HEK293 (cell line): ENCODE measurements around the gene FAM83E.

ENCODE experiments used
- AEBP2 ChIP-seq: fragments of 450-650 bp; formaldehyde crosslinking; IDR thresholded peaks from 2 replicates; pipeline ENCODE4 v1.5.1; 2016; ENCODE audit warnings: missing biosample characterization, missing genetic modification characterization, borderline replicate concordance
- BCL11B ChIP-seq: fragments of 450-650 bp; formaldehyde crosslinking; IDR thresholded peaks from 2 replicates; pipeline ENCODE4 v1.5.1; 2016; ENCODE audit warnings: low read depth, missing biosample characterization, missing genetic modification characterization
- KLF1 ChIP-seq: fragments of 450-650 bp; formaldehyde crosslinking; IDR thresholded peaks from 2 replicates; pipeline ENCODE4 v1.5.1; 2016; ENCODE audit warnings: missing biosample characterization, missing genetic modification characterization
- MEIS1 ChIP-seq: sonication (generic); formaldehyde crosslinking; IDR thresholded peaks from 2 replicates; pipeline ENCODE4 v1.8.1; 2022; ENCODE audit warnings: missing genetic modification reagents, mild to moderate bottlenecking, borderline replicate concordance
- MZF1 ChIP-seq: fragments of 450-650 bp; formaldehyde crosslinking; IDR thresholded peaks from 2 replicates; pipeline ENCODE4 v1.5.1; 2017; ENCODE audit warnings: missing biosample characterization, missing genetic modification characterization, borderline replicate concordance
- OVOL3 ChIP-seq: fragments of 450-650 bp; formaldehyde crosslinking; IDR thresholded peaks from 2 replicates; pipeline ENCODE4 v1.5.1; 2016; ENCODE audit warnings: missing biosample characterization, missing genetic modification characterization
- TCF7L2 ChIP-seq: IDR thresholded peaks from 2 replicates; pipeline ENCODE4 v1.6.1; 2011; ENCODE audit warnings: low read depth, mild to moderate bottlenecking, inconsistent platforms, low read length, moderate library complexity, borderline replicate concordance
- ZBTB8A ChIP-seq: fragments of 450-650 bp; formaldehyde crosslinking; IDR thresholded peaks from 2 replicates; pipeline ENCODE4 v1.5.1; 2016; ENCODE audit warnings: missing biosample characterization, missing genetic modification characterization
- ZFP41 ChIP-seq: fragments of 450-650 bp; formaldehyde crosslinking; IDR thresholded peaks from 2 replicates; pipeline ENCODE4 v1.5.1; 2016; ENCODE audit warnings: missing biosample characterization, missing genetic modification characterization, borderline replicate concordance
- ZNF114 ChIP-seq: fragments of 450-650 bp; formaldehyde crosslinking; IDR thresholded peaks from 2 replicates; pipeline ENCODE4 v1.5.0; 2017; ENCODE audit warnings: missing biosample characterization, missing genetic modification characterization
- ZNF132 ChIP-seq: fragments of 450-650 bp; formaldehyde crosslinking; IDR thresholded peaks from 2 replicates; pipeline ENCODE4 v1.5.1; 2017; ENCODE audit warnings: missing biosample characterization, missing genetic modification characterization, borderline replicate concordance
- ZNF155 ChIP-seq: fragments of 450-650 bp; formaldehyde crosslinking; IDR thresholded peaks from 2 replicates; pipeline ENCODE4 v1.5.1; 2016; ENCODE audit warnings: missing biosample characterization, missing genetic modification characterization
- ZNF19 ChIP-seq: fragments of 450-650 bp; formaldehyde crosslinking; IDR thresholded peaks from 2 replicates; pipeline ENCODE4; 2016; ENCODE audit warnings: missing biosample characterization, missing genetic modification characterization, low read depth
- ZNF26 ChIP-seq: fragments of 450-650 bp; formaldehyde crosslinking; IDR thresholded peaks from 2 replicates; pipeline ENCODE4 v1.5.1; 2016; ENCODE audit warnings: missing biosample characterization, missing genetic modification characterization
- ZNF280D ChIP-seq: fragments of 450-650 bp; formaldehyde crosslinking; IDR thresholded peaks from 2 replicates; pipeline ENCODE4 v1.5.1; 2016; ENCODE audit warnings: missing biosample characterization, missing genetic modification characterization
- ZNF335 ChIP-seq: fragments of 450-650 bp; formaldehyde crosslinking; conservative IDR thresholded peaks from 2 replicates; pipeline ENCODE4 v1.5.1; 2016; ENCODE audit warnings: missing biosample characterization, missing genetic modification characterization
- ZNF521 ChIP-seq: fragments of 450-650 bp; formaldehyde crosslinking; IDR thresholded peaks from 2 replicates; pipeline ENCODE4 v1.5.1; 2017; ENCODE audit warnings: missing biosample characterization, mild to moderate bottlenecking, missing genetic modification characterization
- ZNF549 ChIP-seq: fragments of 450-650 bp; IDR thresholded peaks from 2 replicates; pipeline ENCODE4 v1.5.1; 2018; ENCODE audit warnings: missing biosample characterization, missing genetic modification characterization, mild to moderate bottlenecking, inconsistent platforms, moderate library complexity
- ZNF561 ChIP-seq: fragments of 450-650 bp; IDR thresholded peaks from 2 replicates; pipeline ENCODE4 v1.5.1; 2018; ENCODE audit warnings: missing biosample characterization, missing genetic modification characterization, borderline replicate concordance
- ZNF596 ChIP-seq: fragments of 450-650 bp; IDR thresholded peaks from 2 replicates; pipeline ENCODE4 v1.5.0; 2018; ENCODE audit warnings: missing biosample characterization, mild to moderate bottlenecking, missing genetic modification characterization, moderate library complexity
- ZNF629 ChIP-seq: fragments of 450-650 bp; formaldehyde crosslinking; IDR thresholded peaks from 2 replicates; pipeline ENCODE4 v1.5.1; 2017; ENCODE audit warnings: missing biosample characterization, missing genetic modification characterization
- ZNF645 ChIP-seq: fragments of 450-650 bp; formaldehyde crosslinking; IDR thresholded peaks from 2 replicates; pipeline ENCODE4; 2016; ENCODE audit warnings: missing biosample characterization, missing genetic modification characterization
- ZNF692 ChIP-seq: fragments of 450-650 bp; formaldehyde crosslinking; IDR thresholded peaks from 2 replicates; pipeline ENCODE4 v1.5.1; 2016; ENCODE audit warnings: missing biosample characterization, missing genetic modification characterization
- ZSCAN23 ChIP-seq: fragments of 450-650 bp; formaldehyde crosslinking; IDR thresholded peaks from 2 replicates; pipeline ENCODE4 v1.5.1; 2016; ENCODE audit warnings: missing biosample characterization, missing genetic modification characterization

Gene FAM83E

GRCh38 chr19:48637948-48638830 is 23.3 kb upstream of the FAM83E start (continued):
- no peak for TF ChIP-seq ZNF26
- TF ChIP-seq MZF1 (tag by site-specific recombination) = no peak
- no peak for TF ChIP-seq ZNF114 (tag by site-specific recombination)
- TF ChIP-seq ZNF521 (tag by site-specific recombination) = no peak
- TF ChIP-seq ZNF645 (tag by site-specific recombination) = no peak
- no peak for TF ChIP-seq ZNF561 (tag by site-specific recombination)
- TF ChIP-seq OVOL3 (tag by site-specific recombination) = no peak
- no peak for TF ChIP-seq KLF1 (tag by site-specific recombination)
- TF ChIP-seq ZNF596 = no peak
- TF ChIP-seq BCL11B = no peak
- no peak for TF ChIP-seq ZNF629 (tag by site-specific recombination)
- TF ChIP-seq ZFP41 = no peak
- no peak for TF ChIP-seq ZNF549 (tag by site-specific recombination)
- TF ChIP-seq TCF7L2 = no peak
- TF ChIP-seq ZNF692 (tag by site-specific recombination) = peak; percentile 91; the same call in 1 of the 2 replicates
- TF ChIP-seq MEIS1 (CRISPR knock-in tag) = no peak
- TF ChIP-seq ZNF280D (tag by site-specific recombination) = 0 out of 2 replicates have a peak, but pooled peaks have one; percentile 7
- peak; percentile 55 for TF ChIP-seq ZNF335 (tag by site-specific recombination)
- no peak for TF ChIP-seq ZNF155 (tag by site-specific recombination)
- no peak for TF ChIP-seq ZBTB8A (tag by site-specific recombination)
- TF ChIP-seq ZNF19 = no peak
- TF ChIP-seq ZSCAN23 (tag by site-specific recombination) = no peak
- TF ChIP-seq ZNF132 = no peak
- TF ChIP-seq AEBP2 = no peak
